HUES64 (cell line): ENCODE data around the gene KLK8.
A peak's percentile ranks its signal among the peaks of the same experiment; 100 is the strongest.
"Not testable (repeated sequence)": the region's sequence is repeated elsewhere in the genome, so short reads cannot be mapped to it uniquely, and the experiment has no call there.

Experiments used
- H3K27ac ChIP-seq: 2 replicates; pipeline ENCODE4 v1.7.0; 2013; ENCODE audit warnings: low read depth, low read length, inconsistent platforms
- H3K27me3 ChIP-seq: 2 replicates; pipeline ENCODE4 v1.6.1; 2013; ENCODE audit warnings: mild to moderate bottlenecking, low read length; ENCODE audit not compliant: insufficient read depth
- H3K36me3 ChIP-seq: 2 replicates; pipeline ENCODE4 v1.6.1; 2013; ENCODE audit warnings: mild to moderate bottlenecking, low read length; ENCODE audit not compliant: insufficient read depth
- H3K4me1 ChIP-seq: 2 replicates; pipeline ENCODE4 v1.6.1; 2013; ENCODE audit warnings: mild to moderate bottlenecking, low read length, moderate library complexity; ENCODE audit not compliant: insufficient read depth
- H3K4me3 ChIP-seq: 2 replicates; pipeline ENCODE4 v1.5.1; 2013; ENCODE audit warnings: mild to moderate bottlenecking, low read length, moderate library complexity
- H3K9ac ChIP-seq: 2 replicates; pipeline ENCODE4 v1.6.1; 2013; ENCODE audit warnings: mild to moderate bottlenecking, low read depth, low read length
- H3K9me3 ChIP-seq: 2 replicates; pipeline ENCODE4 v1.6.1; 2013; ENCODE audit warnings: low read depth, low read length; ENCODE audit not compliant: insufficient read depth
- WGBS: fragments of 150-250, 120-280 bp; methylation state at CpG from one replicate; pipeline ENCODE4 v1.1.7; 2013; ENCODE audit warnings: missing lambda C conversion rate; 5-methylcytosine and 5-hydroxymethylcytosine counted together

The KLK8 gene

GRCh38 chr19:51003316-51003715, 1.9 kb upstream of the KLK8 start:
- Histone ChIP-seq H3K9ac (no peak overlapping the region), H3K4me1 (no peaks in the 10 kb centered on the region), H3K36me3 (no peaks in the 10 kb centered on the region), H3K27ac (no peak overlapping the region), H3K4me3 (no peak overlapping the region), H3K9me3 (no peaks in the 10 kb centered on the region), H3K27me3 (peaks cover 3% of the 10 kb centered on the region; the same call in 1 of the 2 replicates)
- 87% methylated on average over 7 of the region's 7 CpGs for WGBS

GRCh38 chr19:51002542-51003311, 1.3 kb upstream of the KLK8 start:
- Histone ChIP-seq H3K4me1 (no peaks in the 10 kb centered on the region), H3K4me3 (peak overlapping the region; percentile 29; the same call in 1 of the 2 replicates), H3K27ac (no peak overlapping the region), H3K9me3 (no peaks in the 10 kb centered on the region), H3K27me3 (peaks cover 3% of the 10 kb centered on the region; the same call in 1 of the 2 replicates), H3K9ac (no peak overlapping the region), H3K36me3 (no peaks in the 10 kb centered on the region)
- 87% methylated on average over 42 of the region's 42 CpGs for WGBS

- Histone ChIP-seq H3K27ac (no peak overlapping the region), H3K4me1 (no peaks in the 10 kb centered on the region), H3K9ac (no peak overlapping the region), H3K27me3 (peaks cover 3% of the 10 kb centered on the region; the same call in 1 of the 2 replicates), H3K4me3 (peak overlapping the region; percentile 29; the same call in 1 of the 2 replicates), H3K36me3 (no peaks in the 10 kb centered on the region), H3K9me3 (no peaks in the 10 kb centered on the region)
- WGBS, result 70% methylated on average over 12 of the region's 12 CpGs
These were observed 707 bp upstream of the KLK8 start for GRCh38 chr19:51002089-51002532.

- Histone ChIP-seq H3K27ac (no peak overlapping the region), H3K9ac (peak overlapping the region; percentile 22; the same call in 1 of the 2 replicates), H3K9me3 (no peaks in the 10 kb centered on the region), H3K36me3 (no peaks in the 10 kb centered on the region), H3K4me3 (peak overlapping the region; percentile 15; the same call in 1 of the 2 replicates), H3K27me3 (peaks cover 3% of the 10 kb centered on the region; the same call in 1 of the 2 replicates), H3K4me1 (no peaks in the 10 kb centered on the region)
- 55% methylated on average over 16 of the region's 16 CpGs for WGBS
These were observed 423 bp downstream of the KLK8 start for GRCh38 chr19:51000981-51001380.

GRCh38 chr19:51000426-51000825, 978 bp downstream of the KLK8 start:
- 96% methylated on average over 10 of the region's 10 CpGs for WGBS

GRCh38 chr19:50998686-50999085, 2.7 kb downstream of the KLK8 start:
- no peaks in the 10 kb centered on the region for H3K4me1 ChIP-seq
- H3K27ac ChIP-seq, result no peak overlapping the region
- 93% methylated on average over 4 of the region's 4 CpGs for WGBS
- H3K9ac ChIP-seq, result no peak overlapping the region
- H3K4me3 ChIP-seq, result no peak overlapping the region
- H3K36me3 ChIP-seq, result no peaks in the 10 kb centered on the region
- peaks cover 3% of the 10 kb centered on the region; the same call in 1 of the 2 replicates for H3K27me3 ChIP-seq
- no peaks in the 10 kb centered on the region for H3K9me3 ChIP-seq

More at GRCh38 chr19:51000426-51000825, 978 bp downstream of the KLK8 start:
- no peaks in the 10 kb centered on the region for H3K9me3 ChIP-seq
- H3K4me3 ChIP-seq, result peak overlapping the region; percentile 15; the same call in 1 of the 2 replicates
- no peaks in the 10 kb centered on the region for H3K36me3 ChIP-seq
- no peaks in the 10 kb centered on the region for H3K4me1 ChIP-seq
- H3K27ac ChIP-seq, result no peak overlapping the region
- peak overlapping the region; percentile 22; the same call in 1 of the 2 replicates for H3K9ac ChIP-seq
- peaks cover 3% of the 10 kb centered on the region; the same call in 1 of the 2 replicates for H3K27me3 ChIP-seq

GRCh38 chr19:50998061-50998460, 3.3 kb downstream of the KLK8 start:
- H3K9me3 ChIP-seq, result no peaks in the 10 kb centered on the region
- H3K27ac ChIP-seq, result no peak overlapping the region
- no peak overlapping the region for H3K4me3 ChIP-seq
- H3K27me3 ChIP-seq, result peaks cover 3% of the 10 kb centered on the region; the same call in 1 of the 2 replicates
- no peaks in the 10 kb centered on the region for H3K36me3 ChIP-seq
- 80% methylated on average over 4 of the region's 5 CpGs for WGBS
- H3K9ac ChIP-seq, result no peak overlapping the region
- no peaks in the 10 kb centered on the region for H3K4me1 ChIP-seq

- Histone ChIP-seq H3K4me3 (no peak overlapping the region), H3K27me3 (0 out of 2 replicates have a peak, but pooled peaks cover 3% of the 10 kb centered on the region)
- WGBS, result 82% methylated on average over 2 of the region's 2 CpGs
These were observed 7.3 kb downstream of the KLK8 start for GRCh38 chr19:50994129-50994528.

GRCh38 chr19:50992666-50993035, 8.8 kb downstream of the KLK8 start:
- no peak overlapping the region for H3K27ac ChIP-seq
- no peaks in the 10 kb centered on the region for H3K4me1 ChIP-seq
- H3K27me3 ChIP-seq, result peaks cover 4% of the 10 kb centered on the region; the same call in 1 of the 2 replicates
- no peak overlapping the region for H3K9ac ChIP-seq
- H3K4me3 ChIP-seq, result no peak overlapping the region
- H3K9me3 ChIP-seq, result no peaks in the 10 kb centered on the region
- no peaks in the 10 kb centered on the region for H3K36me3 ChIP-seq
- WGBS, result 84% methylated on average over 2 of the region's 2 CpGs

More at GRCh38 chr19:50994129-50994528, 7.3 kb downstream of the KLK8 start:
- no peak overlapping the region for H3K9ac ChIP-seq
- H3K9me3 ChIP-seq, result no peaks in the 10 kb centered on the region
- H3K27ac ChIP-seq, result no peak overlapping the region
- H3K36me3 ChIP-seq, result no peaks in the 10 kb centered on the region
- H3K4me1 ChIP-seq, result no peaks in the 10 kb centered on the region

GRCh38 chr19:50984416-50984815, 17.0 kb downstream of the KLK8 start:
- not testable (repeated sequence) for H3K4me1 ChIP-seq, H3K27ac ChIP-seq, H3K27me3 ChIP-seq, H3K9me3 ChIP-seq, H3K9ac ChIP-seq, H3K36me3 ChIP-seq, H3K4me3 ChIP-seq
- WGBS, result 93% methylated on average over 13 of the region's 14 CpGs

- no peaks in the 10 kb centered on the region for H3K9me3 ChIP-seq
- no peak within 1 kb of the TSS for H3K9ac ChIP-seq
- H3K36me3 ChIP-seq, result no peaks in the 10 kb centered on the region
- H3K27me3 ChIP-seq, result peaks cover 9% of the 10 kb centered on the region
- 69% methylated on average over 28 of the region's 28 CpGs for WGBS
- no peak within 1 kb of the TSS for H3K27ac ChIP-seq
- peaks cover 10% of the 10 kb centered on the region for H3K4me1 ChIP-seq
- peak within 1 kb of the TSS; percentile 37 for H3K4me3 ChIP-seq
These were observed 17.6 kb downstream of the KLK8 start, which contains the start of gene KLK7 for GRCh38 chr19:50983625-50984292. Gene KLK7 (minus strand): TSS chr19:50983917. CDS start chr19:50982399, 1,518 bp downstream.
